ENCODE results near the gene HLA-B.
A peak's percentile ranks its signal among the peaks of the same experiment; 100 is the strongest.
"Not testable (repeated sequence)": the region's sequence is repeated elsewhere in the genome, so short reads cannot be mapped to it uniquely, and the experiment has no call there.

Gene HLA-B

GRCh38 chr6:31383149-31383548, 26.2 kb upstream of the HLA-B start:
- DNase-seq (ENCODE audit: low read depth), result no peak

GRCh38 chr6:31381666-31382065, 24.7 kb upstream of the HLA-B start:
- DNase-seq (ENCODE audit: low read depth), result no peak

GRCh38 chr6:31379850-31380249, 22.9 kb upstream of the HLA-B start:
- no peak for DNase-seq (ENCODE audit: low read depth)

DNA sequence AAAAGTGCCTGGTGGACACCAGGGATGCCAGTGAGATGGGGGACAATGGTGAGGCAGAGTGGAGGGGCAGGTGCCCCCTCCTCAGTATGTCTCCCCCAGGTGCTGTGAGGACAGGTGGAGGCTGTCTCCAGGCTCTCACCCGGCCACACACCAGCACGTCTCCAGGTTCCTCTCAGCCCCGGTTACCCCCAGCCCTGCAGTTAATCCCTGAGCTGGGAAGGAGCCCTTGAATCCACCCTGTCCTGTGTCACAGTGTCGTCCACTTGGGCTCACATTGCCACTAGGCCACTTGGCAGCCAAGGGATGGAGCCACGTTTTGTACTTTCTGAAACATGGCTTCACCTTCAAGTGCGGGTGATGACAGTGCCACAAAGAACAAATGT, 21.7 kb upstream of the HLA-B start:
- no peak for DNase-seq (ENCODE audit: low read depth)

DNA sequence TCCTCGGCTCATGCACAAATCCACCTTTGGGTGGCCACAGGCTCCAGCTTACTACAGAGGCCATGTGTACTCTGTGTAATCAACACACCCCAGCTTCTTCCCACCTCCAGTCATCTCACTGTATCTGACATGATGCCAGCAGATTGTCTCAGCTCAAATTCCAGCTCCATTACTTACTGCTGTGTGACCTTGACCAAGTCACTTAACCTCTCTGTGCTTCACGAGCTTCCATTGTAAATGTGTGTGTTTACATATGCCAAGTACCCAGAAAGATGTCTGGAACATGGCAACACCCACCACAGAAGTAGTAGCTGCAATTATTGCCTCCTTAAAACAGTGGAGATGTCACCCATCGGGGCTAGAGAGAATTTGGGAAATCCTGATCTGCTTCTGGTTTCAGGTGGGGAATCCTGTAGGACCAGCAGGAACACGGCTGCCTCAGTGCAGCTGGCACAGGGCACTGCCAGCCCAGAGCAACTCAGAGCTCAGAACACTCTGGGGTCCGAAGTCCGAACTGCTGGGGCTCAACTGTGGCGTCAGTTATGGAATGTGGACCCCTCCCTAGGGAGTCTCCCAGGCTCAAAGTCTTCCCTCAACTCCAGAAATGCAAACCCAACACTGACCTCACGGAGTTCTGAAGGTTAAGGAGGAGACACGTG, 21.2 kb upstream of the HLA-B start:
- DNase-seq (ENCODE audit: low read depth), result no peak

DNA sequence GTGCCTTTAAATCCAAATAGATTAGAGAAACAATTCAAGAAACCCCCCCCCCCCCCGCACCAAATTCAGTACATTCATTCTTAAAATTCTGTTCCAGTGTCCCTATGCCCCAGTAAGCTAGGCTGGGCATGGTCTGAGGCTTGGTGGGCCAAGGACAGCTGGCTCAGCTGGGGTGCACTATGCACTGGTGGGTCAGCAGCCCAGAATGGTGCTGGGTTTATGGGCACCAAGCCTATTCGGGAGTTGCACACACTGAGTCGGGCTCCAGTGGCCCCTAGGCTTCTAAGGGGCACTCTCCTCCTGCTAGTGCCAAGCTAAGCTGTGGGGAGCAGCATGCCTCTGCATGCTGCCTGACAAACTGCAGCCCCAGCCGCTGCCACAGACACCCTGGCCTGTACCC, 20.1 kb upstream of the HLA-B start:
- no peak for DNase-seq (ENCODE audit: low read depth)

DNA sequence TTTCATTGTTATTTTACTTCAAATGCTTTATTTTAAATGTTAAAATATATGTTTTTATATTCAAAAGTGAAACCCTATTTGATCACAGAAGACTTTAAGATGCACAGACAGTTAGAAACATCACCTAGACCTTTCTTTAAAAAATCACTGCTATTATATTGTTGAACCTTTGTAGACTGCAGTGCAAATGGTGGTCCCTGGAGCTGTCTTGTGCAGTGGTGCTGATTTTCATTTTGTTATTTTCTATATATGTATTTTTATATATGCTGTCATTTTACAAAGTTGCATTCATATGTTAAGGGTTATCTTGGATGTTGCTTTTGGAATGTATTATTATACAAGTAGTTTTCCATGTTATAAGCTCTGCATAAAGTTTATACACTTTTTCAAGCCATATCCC, 18.7 kb upstream of the HLA-B start:
- no peak for DNase-seq (ENCODE audit: low read depth)

DNA sequence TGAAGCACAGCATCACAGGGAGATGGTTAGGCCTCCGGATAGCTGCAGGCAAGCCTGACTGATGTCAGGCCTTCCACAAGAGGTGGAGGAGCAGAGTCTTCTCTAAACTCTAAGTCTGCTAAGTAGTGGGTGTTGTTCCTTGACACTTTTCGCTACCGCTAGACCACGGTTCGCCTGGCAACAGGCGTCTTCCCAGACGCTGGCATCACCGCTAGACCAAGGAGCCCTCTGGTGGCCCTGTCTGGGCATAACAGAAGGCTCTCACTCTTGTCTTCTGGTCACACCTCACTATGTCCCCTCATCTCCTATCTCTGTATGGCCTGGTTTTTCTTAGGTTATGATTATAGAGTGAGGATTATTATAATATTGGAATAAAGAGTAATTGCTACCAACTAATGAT, 17.1 kb upstream of the HLA-B start:
- DNase-seq (ENCODE audit: low read depth), result not testable (repeated sequence)

DNA sequence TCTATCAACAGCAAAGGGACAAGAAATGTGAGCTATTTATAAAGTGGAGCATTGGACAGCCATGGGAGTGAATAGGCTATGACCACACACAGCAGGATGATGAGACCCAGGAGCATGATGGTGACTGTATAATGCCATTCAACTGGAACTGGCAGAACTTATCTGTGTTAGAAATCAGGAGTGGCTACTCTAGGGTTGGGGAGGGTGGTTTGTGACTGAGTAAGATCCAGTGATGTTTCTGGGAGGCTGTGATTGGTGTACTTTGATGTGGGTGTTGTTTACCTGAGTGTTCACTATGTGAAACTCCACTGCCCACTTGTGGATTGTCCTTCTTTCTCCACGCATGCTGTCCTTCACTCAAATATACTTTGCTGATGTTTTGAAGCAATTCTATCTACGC, 11.5 kb upstream of the HLA-B start:
- DNase-seq (ENCODE audit: low read depth), result no peak

DNA sequence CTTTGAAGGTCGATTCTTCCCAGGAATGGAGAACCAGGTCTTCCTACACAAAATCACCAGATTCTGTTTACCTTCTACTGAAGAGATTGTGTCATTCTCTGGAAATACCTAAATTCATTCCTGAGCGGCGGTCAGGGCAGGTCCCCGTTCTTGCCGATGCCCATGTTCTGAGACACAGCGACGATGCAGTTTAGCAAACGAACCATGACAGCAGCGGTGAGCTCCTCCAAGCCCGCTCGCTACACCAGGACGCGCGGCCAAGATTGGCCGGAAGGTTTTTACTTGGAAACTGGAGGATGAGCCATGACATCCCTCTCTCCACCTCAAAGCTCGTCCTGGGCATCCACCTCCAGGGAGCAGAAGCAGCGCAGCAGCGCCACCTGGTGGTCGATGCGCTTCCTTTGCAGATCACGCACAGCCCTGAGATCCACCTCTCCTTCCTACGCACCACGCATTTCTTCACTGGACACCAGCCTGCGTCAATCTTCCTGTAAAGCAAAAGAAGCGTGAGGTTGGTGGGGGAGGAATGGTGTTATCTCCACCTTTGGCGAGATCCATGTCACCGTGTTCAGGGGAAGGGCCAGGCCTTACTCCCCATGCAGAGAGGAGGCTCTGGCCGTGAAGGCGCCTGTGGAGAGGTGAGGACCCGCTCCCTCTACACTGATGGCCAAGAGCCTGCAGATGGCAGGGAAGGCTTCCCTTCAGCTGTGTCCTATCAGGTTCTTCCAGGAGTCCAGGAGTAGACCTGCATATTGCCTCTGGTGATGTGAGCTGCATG, 9.9 kb upstream of the HLA-B start:
- peak; percentile 85 for DNase-seq (ENCODE audit: low read depth)

DNA sequence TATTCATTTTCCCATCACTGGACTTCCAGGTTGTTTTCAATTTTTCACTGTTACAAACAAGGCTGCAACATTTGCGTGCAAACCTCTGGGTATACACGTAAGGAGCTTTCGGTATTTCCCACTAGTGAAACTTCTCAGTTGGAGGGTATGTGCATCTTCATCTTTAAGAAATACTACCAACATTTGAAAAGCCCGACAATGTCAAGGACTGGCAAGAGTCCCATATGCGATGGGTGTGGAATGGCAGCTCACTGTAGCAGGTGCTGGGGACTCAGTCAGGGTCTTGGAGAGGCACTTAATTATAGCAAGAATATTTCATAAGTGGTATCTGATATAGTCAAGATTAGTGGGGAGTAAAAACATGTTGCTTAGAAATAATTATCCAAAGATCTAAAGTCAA, 8.9 kb upstream of the HLA-B start:
- DNase-seq (ENCODE audit: low read depth), result no peak

- no peak for DNase-seq (ENCODE audit: low read depth)
These were observed 6.8 kb upstream of the HLA-B start for GRCh38 chr6:31363811-31364210.

DNA sequence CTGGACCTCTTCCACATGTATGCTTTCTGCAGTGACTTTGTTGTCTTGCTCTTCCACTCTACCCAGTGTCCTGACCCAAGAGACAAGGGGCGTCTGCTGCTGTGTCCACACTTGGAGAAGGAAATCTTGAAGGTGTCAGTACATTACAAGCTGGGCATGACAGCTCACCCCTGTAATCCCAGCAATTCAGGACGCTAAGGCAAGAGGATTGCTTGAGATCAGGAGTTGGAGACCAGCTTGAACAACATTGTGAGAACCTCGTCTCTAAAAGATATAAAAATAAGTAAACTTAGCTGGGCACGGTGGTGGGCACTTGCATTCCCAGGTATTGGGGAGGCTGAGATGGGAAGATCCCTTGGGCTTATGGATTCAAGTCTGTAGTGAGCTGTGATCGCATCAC, 5.8 kb upstream of the HLA-B start:
- no peak for DNase-seq (ENCODE audit: low read depth)

DNA sequence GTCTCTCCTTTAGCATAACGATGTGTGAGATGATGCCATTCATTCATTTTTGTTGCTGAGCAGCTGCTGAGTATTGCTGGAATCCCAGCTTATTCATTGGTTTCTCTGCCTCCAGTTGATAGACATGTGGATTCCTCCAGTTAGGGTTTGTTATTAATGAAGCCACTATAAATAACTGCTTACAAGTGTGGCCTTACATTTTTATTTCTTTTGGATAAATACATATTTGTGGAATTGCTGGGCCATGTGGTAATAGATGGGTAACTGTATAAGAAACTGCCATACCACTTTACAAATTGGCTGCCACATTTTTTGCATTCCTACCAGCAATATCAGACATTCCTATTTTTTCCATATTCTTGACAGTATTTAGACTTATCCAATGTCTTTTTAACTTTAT, 2.6 kb upstream of the HLA-B start:
- DNase-seq (ENCODE audit: low read depth), result no peak

DNA sequence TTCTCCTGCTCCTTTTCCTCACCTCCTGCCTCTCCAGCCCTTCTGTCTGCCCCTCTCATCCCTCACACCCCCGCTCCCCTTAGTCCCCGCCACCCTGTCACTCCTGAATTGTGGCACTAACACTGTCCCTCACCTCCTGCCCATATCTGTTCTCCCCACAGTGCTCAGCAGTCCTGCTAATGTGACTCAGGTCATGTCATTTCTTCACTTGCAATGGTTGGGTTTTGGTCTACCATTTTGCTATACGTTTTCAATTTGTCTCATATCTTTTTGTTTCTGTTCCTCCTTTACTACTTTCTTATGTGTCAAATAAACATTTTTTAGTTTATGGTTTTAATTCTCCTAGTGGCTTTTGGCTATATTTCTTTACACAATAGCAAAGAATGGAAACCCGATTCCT, 1.3 kb upstream of the HLA-B start:
- no peak for DNase-seq (ENCODE audit: low read depth)

GRCh38 chr6:31357886-31358285, 907 bp upstream of the HLA-B start:
- no peak for DNase-seq (ENCODE audit: low read depth)

GRCh38 chr6:31356216-31356945, 598 bp downstream of the HLA-B start:
- DNase-seq (ENCODE audit: low read depth), result no peak

- DNase-seq (ENCODE audit: low read depth), result no peak
These were observed 1.4 kb downstream of the HLA-B start for GRCh38 chr6:31355583-31355948.

- no peak for DNase-seq (ENCODE audit: low read depth)
These were observed 2.0 kb downstream of the HLA-B start for GRCh38 chr6:31354864-31355582.

- DNase-seq (ENCODE audit: low read depth), result no peak
These were observed 2.7 kb downstream of the HLA-B start for GRCh38 chr6:31354158-31354863.

GRCh38 chr6:31353384-31353945, 3.5 kb downstream of the HLA-B start:
- no peak for DNase-seq (ENCODE audit: low read depth)
